IPS-18c (cell line): ENCODE data around the gene CDCA3.

Experiments used
- H3K4me3 ChIP-seq: 2 replicates; pipeline ENCODE4 v1.7.0; 2013; ENCODE audit warnings: low read depth, mild to moderate bottlenecking, low read length, moderate library complexity; ENCODE audit not compliant: insufficient read depth
- H3K9me3 ChIP-seq: one replicate; pipeline ENCODE4 v1.6.1; 2013; ENCODE audit warnings: mild to moderate bottlenecking, low read length, moderate library complexity; ENCODE audit not compliant: control insufficient read depth, insufficient read depth

CDCA3 gene

GRCh38 chr12:6842075-6842474 is 9.0 kb downstream of the CDCA3 start:
- Histone ChIP-seq H3K9me3 (no peaks in the 10 kb centered on the region), H3K4me3 (no peak overlapping the region)

- Histone ChIP-seq H3K4me3 (no peak within 1 kb of the TSS), H3K9me3 (no peaks in the 10 kb centered on the region)
Observed at GRCh38 chr12:6840761-6841515, 10.1 kb downstream of the CDCA3 start, which contains the start of gene GNB3. GNB3 (plus strand) TSS chr12:6840925; CDS start chr12:6841288, 363 bp downstream.

- H3K4me3 ChIP-seq: no peak overlapping the region
- H3K9me3 ChIP-seq: no peaks in the 10 kb centered on the region
Observed at GRCh38 chr12:6840330-6840729, 10.8 kb downstream of the CDCA3 start.

- Histone ChIP-seq H3K9me3 (no peaks in the 10 kb centered on the region), H3K4me3 (no peak overlapping the region)
Observed at GRCh38 chr12:6839482-6840201, 11.4 kb downstream of the CDCA3 start.

- no peaks in the 10 kb centered on the region for H3K9me3 ChIP-seq
- no peak overlapping the region for H3K4me3 ChIP-seq
Observed at GRCh38 chr12:6838854-6839253, 12.2 kb downstream of the CDCA3 start.

GRCh38 chr12:6837370-6838060 is 13.6 kb downstream of the CDCA3 start:
- no peak overlapping the region for H3K4me3 ChIP-seq
- H3K9me3 ChIP-seq: no peaks in the 10 kb centered on the region

GRCh38 chr12:6836851-6837250 is 14.2 kb downstream of the CDCA3 start:
- H3K4me3 ChIP-seq: no peak overlapping the region
- no peaks in the 10 kb centered on the region for H3K9me3 ChIP-seq

GRCh38 chr12:6834873-6835272 is 16.2 kb downstream of the CDCA3 start:
- Histone ChIP-seq H3K4me3 (no peak overlapping the region), H3K9me3 (no peaks in the 10 kb centered on the region)

- H3K9me3 ChIP-seq: no peaks in the 10 kb centered on the region
- H3K4me3 ChIP-seq: no peak overlapping the region
Observed at GRCh38 chr12:6834254-6834653, 16.8 kb downstream of the CDCA3 start.

GRCh38 chr12:6833189-6833890 is 17.7 kb downstream of the CDCA3 start:
- Histone ChIP-seq H3K9me3 (no peaks in the 10 kb centered on the region), H3K4me3 (no peak overlapping the region)

- Histone ChIP-seq H3K9me3 (no peaks in the 10 kb centered on the region), H3K4me3 (no peak overlapping the region)
Observed at GRCh38 chr12:6832125-6832524, 19.0 kb downstream of the CDCA3 start.

- Histone ChIP-seq H3K4me3 (no peak overlapping the region; the same call in 1 of the 2 replicates), H3K9me3 (no peaks in the 10 kb centered on the region)
Observed at GRCh38 chr12:6831450-6831995, 19.6 kb downstream of the CDCA3 start.

- Histone ChIP-seq H3K4me3 (no peak overlapping the region), H3K9me3 (no peaks in the 10 kb centered on the region)
Observed at GRCh38 chr12:6830999-6831398, 20.1 kb downstream of the CDCA3 start.

GRCh38 chr12:6830286-6830890 is 20.7 kb downstream of the CDCA3 start:
- Histone ChIP-seq H3K4me3 (peak overlapping the region; percentile 99; the same call in 1 of the 2 replicates), H3K9me3 (no peaks in the 10 kb centered on the region)

- no peaks in the 10 kb centered on the region for H3K9me3 ChIP-seq
- H3K4me3 ChIP-seq: peak overlapping the region; percentile 99
Observed at GRCh38 chr12:6829536-6830220, 21.4 kb downstream of the CDCA3 start.
